ENCODE data around the gene MLST8.
"Not testable (repeated sequence)": the region's sequence is repeated elsewhere in the genome, so short reads cannot be mapped to it uniquely, and the experiment has no call there.

MLST8 gene

GRCh38 chr16:2232094-2232990 lies 27.1 kb downstream of the MLST8 start:
- DNase-seq (ENCODE audit: low spot score), result no peak

GRCh38 chr16:2233046-2233775 lies 28.0 kb downstream of the MLST8 start:
- DNase-seq (ENCODE audit: low spot score), result no peak

- DNase-seq (ENCODE audit: low spot score), result no peak
Measured at GRCh38 chr16:2233872-2234812, 28.9 kb downstream of the MLST8 start.

GRCh38 chr16:2234813-2235170 lies 29.5 kb downstream of the MLST8 start:
- DNase-seq (ENCODE audit: low spot score), result no peak

GRCh38 chr16:2235234-2235651 lies 30.0 kb downstream of the MLST8 start:
- DNase-seq (ENCODE audit: low spot score), result no peak

- no peak for DNase-seq (ENCODE audit: low spot score)
Measured at GRCh38 chr16:2235695-2236336, 30.6 kb downstream of the MLST8 start.

GRCh38 chr16:2236337-2237101 lies 31.3 kb downstream of the MLST8 start, which contains the start of gene DNASE1L2:
Gene DNASE1L2 (plus strand): TSS chr16:2236444. CDS start chr16:2236817, 373 bp downstream.
- no peak for DNase-seq (ENCODE audit: low spot score)

- no peak for DNase-seq (ENCODE audit: low spot score)
Measured at GRCh38 chr16:2237102-2237482, 31.8 kb downstream of the MLST8 start.

GRCh38 chr16:2237493-2238149 lies 32.4 kb downstream of the MLST8 start:
- DNase-seq (ENCODE audit: low spot score), result no peak

GRCh38 chr16:2238150-2238837 lies 33.0 kb downstream of the MLST8 start:
- DNase-seq (ENCODE audit: low spot score), result no peak

GRCh38 chr16:2238838-2239675 lies 33.8 kb downstream of the MLST8 start:
- DNase-seq (ENCODE audit: low spot score), result no peak

- not testable (repeated sequence) for DNase-seq (ENCODE audit: low spot score)
Measured at GRCh38 chr16:2240331-2240730, 35.1 kb downstream of the MLST8 start.

- no peak for DNase-seq (ENCODE audit: low spot score)
Measured at GRCh38 chr16:2242598-2242997, 37.3 kb downstream of the MLST8 start.

GRCh38 chr16:2243031-2243528 lies 37.8 kb downstream of the MLST8 start:
- no peak for DNase-seq (ENCODE audit: low spot score)

GRCh38 chr16:2243781-2244180 lies 38.5 kb downstream of the MLST8 start:
- DNase-seq (ENCODE audit: low spot score), result no peak

- DNase-seq (ENCODE audit: low spot score), result no peak
Measured at GRCh38 chr16:2244301-2244700, 39.0 kb downstream of the MLST8 start.

- DNase-seq (ENCODE audit: low spot score), result no peak
Measured at GRCh38 chr16:2244926-2245795, 39.9 kb downstream of the MLST8 start.

Measured in CD4-positive, alpha-beta T cell treated with Interleukin-6 at 100 ng/mL for 8 hours (primary cell).